GM19023 (cell line): ENCODE data around the gene ABR.
"Not testable (repeated sequence)": the region's sequence is repeated elsewhere in the genome, so short reads cannot be mapped to it uniquely, and the experiment has no call there.

Source experiments
- ATAC-seq: cut with Tn5 transposase; IDR thresholded peaks from one replicate; pipeline ENCODE4 v1.9.1; 2021; ENCODE audit warnings: mild to moderate bottlenecking, moderate library complexity; ENCODE audit not compliant: unreplicated experiment

ABR gene

GRCh38 chr17:1202291-1202690, 22.5 kb upstream of the ABR start:
- no peak for ATAC-seq

GRCh38 chr17:1201132-1201702, 21.4 kb upstream of the ABR start:
- ATAC-seq, result no peak

- ATAC-seq, result not testable (repeated sequence)
Measured at GRCh38 chr17:1199271-1199743, 19.5 kb upstream of the ABR start.

- ATAC-seq, result peak; percentile 65
Measured at GRCh38 chr17:1197781-1198490, 18.2 kb upstream of the ABR start.

GRCh38 chr17:1197379-1197778, 17.6 kb upstream of the ABR start:
- ATAC-seq, result no peak

DNA sequence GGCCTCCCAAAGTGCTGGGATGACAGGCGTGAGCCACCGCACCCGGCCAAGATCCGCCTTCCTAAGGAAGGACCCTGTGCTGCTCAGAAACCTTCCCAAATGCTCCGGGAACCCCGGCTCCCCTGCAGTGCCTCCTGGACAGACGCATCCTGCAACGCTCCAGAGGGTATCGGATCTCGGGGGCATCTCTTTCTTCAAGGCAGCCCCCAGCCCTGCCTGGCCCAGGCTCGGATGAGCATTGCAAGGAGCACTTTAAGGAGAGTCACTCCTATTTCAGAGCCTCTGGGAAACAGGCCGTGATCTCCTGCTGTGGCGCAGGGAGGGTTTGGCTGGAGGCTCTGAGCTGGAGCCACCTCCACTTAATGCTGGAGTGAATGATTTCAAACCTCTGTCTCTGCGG, 17.2 kb upstream of the ABR start:
- no peak for ATAC-seq

DNA sequence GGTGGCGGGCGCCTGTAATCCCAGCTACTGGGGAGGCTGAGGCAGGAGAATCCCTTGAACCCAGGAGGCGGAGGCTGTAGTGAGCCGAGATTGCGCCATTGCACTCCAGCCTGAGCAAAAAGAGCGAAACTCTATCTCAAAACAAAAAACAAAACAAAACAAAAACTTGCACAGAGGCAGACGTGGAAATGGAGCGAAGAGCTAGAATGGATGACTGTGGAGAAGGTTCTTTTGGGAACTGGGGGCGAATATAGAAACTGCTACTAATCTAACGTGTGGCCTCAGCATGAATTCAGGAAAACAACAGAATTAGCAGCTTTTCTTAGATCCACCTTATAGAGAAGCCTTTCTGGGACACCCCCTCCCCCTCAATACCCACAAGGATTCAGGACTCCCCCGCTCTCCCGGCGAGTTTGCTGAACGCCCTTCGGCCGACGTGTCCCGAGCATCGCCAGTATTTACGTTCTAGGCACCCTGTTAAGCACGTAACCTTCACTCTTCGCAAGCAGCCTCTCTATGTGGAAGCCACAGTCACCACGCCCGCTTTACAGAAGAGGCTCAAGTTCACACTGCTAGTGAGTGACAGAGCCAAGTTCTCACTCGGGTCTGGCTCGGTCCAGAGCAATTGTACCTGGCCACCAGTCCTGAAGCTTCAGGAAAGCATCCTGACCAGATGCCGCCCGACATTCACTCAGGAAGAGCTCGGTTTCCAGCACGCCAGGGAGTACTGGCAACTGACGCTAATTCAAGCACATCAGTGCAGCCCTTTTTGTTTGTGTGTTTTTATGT, 13.3 kb upstream of the ABR start:
- ATAC-seq, result no peak

- ATAC-seq, result no peak
Measured at GRCh38 chr17:1190751-1191331, 11.1 kb upstream of the ABR start.

DNA sequence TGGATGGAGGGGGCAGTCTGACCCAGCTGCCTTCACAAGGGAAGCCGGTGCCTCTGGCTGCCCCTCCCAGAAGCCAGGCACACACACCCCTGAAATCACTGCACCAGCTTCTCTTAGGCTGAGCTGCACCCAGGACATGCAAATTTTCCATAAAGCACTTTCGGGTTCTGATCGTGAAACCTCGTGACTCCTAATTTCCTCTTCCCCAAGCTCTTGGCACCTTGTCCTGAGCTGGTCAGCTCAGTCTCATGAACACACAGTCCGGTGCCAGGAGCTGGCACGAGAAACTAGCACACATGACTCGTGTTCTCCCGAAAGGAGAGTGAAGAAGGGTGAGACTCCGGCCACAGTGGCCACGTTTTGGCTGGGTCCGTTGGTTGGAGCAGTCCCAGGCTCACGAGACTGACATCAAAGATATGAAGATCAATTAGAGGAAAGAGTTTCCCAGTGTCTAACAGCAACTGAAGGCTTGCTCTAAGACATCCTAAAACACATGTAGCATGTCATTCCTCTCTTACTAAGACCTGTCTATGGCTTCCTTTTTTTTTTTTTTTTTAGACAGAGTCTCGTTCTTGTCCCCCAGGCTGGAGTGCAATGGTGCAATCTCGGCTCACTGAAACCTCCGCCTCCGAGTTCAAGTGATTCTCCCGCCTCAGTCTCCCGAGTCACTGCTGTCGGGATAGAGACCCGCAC, 9.2 kb upstream of the ABR start:
- no peak for ATAC-seq

DNA sequence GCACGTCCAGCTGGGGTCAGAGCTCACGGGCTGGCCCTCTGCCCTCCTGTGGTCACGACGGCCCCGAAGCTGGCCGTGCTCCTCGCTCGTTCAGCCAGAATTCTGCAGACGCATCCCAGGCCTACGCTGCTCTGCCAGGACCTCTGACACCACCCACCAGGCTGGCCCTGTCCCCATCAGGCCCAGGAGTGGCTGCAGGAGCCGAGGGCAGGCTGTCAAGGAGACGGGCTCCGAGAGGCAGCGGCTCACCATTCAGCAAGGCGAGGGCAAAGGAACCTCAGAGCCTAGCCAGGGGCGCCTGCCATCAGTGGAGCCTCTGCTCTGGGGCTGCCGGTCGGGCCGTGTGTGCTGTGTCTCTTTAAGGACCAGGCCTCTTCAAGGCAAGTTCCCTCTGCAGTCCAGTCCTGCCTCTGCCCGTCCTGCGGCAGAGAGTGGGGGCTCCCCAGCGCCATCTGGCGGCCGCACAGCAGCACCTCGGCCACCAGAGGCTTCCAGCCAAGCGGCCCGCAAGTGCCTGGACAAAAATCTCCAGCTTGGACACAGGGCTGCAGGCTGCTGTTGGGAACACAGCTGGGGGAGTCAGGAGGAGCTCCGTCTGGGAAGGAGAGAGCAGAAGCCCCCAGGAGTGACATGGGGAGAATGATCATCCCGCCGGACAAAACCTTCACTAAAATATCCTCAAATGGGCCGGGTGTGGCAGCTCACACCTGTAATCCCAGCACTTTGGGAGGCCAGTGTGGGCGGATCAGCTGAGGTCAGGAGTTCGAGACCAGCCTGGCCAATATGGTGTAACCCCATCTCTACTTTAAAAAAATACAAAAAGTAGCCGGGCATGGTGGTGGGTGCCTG, 7.4 kb upstream of the ABR start:
- ATAC-seq, result no peak

DNA sequence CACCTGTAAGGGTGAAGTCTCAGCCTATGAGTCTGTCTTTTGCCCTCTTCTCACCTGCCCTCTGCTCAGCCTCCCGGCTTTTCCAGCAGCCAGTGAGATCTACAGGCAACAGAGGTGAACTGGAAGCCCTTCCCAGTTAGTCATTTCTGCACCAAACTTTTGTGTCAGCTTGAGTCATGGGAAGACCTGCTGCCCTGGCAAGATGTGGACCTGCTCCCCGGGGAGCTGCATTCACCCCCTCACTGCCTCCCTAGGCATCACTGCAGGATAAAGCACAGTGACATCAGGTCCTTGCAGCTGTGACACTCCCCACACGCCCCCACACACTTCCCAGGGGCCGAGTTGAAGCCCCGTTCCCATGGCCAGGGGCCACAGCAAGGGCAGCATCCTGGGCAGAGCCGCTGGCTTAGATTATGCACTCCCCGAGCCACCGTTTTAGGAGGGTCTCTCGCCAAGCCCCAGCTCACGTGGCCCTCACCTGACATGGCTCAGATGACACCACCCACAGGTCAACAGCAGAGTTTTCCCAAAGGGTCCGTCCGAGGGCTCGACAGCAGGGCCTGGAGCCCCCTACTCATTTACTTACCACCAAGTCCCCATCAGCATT, 6.5 kb upstream of the ABR start:
- ATAC-seq, result no peak

- peak; percentile 37 for ATAC-seq
Measured at GRCh38 chr17:1183171-1183873, 3.5 kb upstream of the ABR start.

DNA sequence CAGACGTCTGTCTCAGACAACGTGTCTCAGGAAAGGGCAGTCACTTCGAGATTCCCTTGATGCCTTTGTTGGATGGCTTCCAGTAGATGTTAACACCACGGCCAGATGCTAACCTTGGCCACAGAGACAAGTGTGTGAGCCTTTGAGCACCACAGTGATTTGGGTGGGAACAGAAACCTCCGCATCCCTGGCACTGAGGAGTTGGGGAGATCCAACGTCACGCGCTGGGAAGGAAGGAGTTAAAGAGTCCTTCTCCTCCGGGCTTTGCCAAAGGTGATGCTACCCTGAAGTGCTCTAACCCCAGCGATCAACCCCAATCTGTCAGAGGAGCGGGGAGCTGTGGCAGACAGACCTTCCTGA, 3.0 kb upstream of the ABR start:
- no peak for ATAC-seq

DNA sequence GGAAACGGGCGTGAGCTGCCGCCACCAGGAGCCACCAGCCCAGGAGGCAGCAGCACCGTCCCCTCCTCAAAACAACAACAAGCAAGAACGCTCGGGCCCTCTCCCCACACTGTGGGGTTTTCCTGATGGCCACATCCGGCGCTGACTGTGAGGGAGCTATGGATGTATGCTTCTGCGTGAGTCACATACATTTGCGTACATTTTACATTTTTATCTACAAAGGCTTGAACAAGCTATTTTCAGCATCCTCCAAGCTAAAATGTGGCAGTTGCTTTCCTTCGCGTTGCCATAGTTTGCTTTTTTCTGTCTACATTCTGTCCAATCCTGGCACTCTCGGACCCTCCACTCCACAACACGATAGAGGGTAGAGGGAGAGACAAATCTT, 2.0 kb upstream of the ABR start:
- no peak for ATAC-seq

- ATAC-seq, result peak; percentile 32
Measured at GRCh38 chr17:1180958-1181752, 1.4 kb upstream of the ABR start.

DNA sequence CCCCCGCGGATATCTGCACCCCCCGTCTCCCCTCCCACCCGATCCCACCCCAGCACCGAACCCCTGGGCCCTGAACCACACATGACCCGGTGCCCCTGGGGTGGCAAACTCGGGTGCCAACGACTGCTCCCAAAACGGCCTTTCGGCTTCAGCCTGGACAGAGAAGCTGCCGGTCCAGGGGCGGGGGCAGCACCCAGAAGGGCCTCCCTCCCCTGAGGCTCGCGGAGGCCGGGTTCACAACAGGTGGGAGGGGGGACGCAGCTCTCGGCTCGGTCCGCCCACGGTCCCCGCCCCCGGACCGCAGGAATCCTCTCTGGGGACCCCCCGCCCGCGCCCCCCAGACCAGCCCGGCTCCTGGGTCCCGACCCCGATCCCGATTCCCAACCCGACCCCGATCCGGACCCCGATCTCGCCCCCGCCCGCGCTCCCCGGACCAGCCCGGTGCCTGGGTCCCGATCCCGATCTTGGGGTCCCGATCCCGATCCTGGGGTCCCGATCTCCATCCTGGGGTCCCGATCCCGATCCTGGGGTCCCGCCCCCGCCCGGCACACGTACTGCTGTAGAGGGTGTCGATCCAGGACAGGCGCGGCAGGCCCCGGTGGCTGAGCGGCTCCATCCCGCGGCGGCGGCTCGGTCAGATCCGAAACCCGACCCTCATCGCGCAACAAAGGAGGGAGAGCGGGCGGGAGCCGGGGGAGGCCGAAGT, 516 bp downstream of the ABR start:
- ATAC-seq, result no peak

DNA sequence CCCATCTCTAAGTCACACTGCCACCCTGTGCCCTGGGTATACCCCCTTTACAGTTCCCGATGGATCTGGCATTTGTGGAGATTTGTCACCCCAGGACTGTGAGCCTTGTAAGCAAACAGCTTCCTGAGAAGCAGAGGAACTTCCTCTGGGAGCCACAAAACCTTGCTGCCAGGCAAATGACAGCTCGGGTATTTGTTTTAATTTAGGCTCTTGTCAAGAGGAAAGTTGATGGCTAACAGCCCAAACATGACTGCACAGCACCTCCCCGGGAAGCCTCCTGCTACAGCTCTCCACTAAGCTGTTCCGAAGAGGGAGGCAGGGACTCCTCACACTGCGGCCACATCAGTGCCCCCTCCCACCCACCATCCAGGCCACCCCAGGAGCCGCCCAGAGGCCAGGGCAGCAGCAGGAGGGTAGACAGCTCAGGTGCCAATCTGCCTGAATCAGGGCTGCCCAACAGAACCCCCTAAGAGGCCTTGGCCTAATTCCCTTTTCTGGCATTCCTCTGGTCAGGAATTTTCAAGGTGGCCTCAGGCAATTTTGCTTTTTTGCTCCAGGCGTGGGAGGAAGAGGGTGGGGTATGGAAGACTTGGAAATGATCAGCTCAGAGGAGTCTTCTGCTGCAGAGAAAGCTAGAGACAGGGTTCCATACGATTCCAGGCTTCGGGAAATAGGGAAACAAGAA, 2.6 kb downstream of the ABR start:
- ATAC-seq, result no peak
